K562 (cell line): ENCODE measurements around the gene NEK2. TPM values are rescaled to one million over a fixed set of nuclear protein-coding genes. Genes with fewer than 3 reads are reported as not detected.

Source experiments
- CEBPB ChIP-seq: fragments of 450-650 bp; IDR thresholded peaks from 2 replicates; pipeline ENCODE4 v1.6.1; 2016; ENCODE audit warnings: missing genetic modification characterization, missing compliant biosample characterization
- CHAMP1 ChIP-seq: fragments of 450-650 bp; IDR thresholded peaks from 2 replicates; pipeline ENCODE4 v1.6.1; 2016; ENCODE audit warnings: mild to moderate bottlenecking
- CREB3L1 ChIP-seq: fragments of 450-650 bp; IDR thresholded peaks from 2 replicates; pipeline ENCODE4 v1.6.1; 2014; ENCODE audit warnings: low read depth, mild to moderate bottlenecking, moderate library complexity, borderline replicate concordance
- CXXC5 ChIP-seq: fragments of 250-450 bp; sonication (Bioruptor Pico); IDR thresholded peaks from 2 replicates; pipeline ENCODE4 v1.8.0; 2022; ENCODE audit warnings: inconsistent platforms, mild to moderate bottlenecking, moderate library complexity
- EGR1 ChIP-seq: fragments of 450-650 bp; conservative IDR thresholded peaks from 2 replicates; pipeline ENCODE4 v1.6.1; 2017; ENCODE audit warnings: mild to moderate bottlenecking
- GATA2 ChIP-seq: sonication (generic); formaldehyde crosslinking; IDR thresholded peaks from 2 replicates; pipeline ENCODE4 v1.4.0; 2020; ENCODE audit warnings: mild to moderate bottlenecking, missing genetic modification reagents
- MCM2 ChIP-seq: fragments of 450-650 bp; IDR thresholded peaks from 2 replicates; pipeline ENCODE4 v1.6.1; 2017; ENCODE audit warnings: low read depth, mild to moderate bottlenecking
- MCM5 ChIP-seq: fragments of 450-650 bp; IDR thresholded peaks from 2 replicates; pipeline ENCODE4 v1.6.1; 2016; ENCODE audit warnings: low read depth
- POLR3G ChIP-seq: IDR thresholded peaks from 2 replicates; pipeline ENCODE4 v1.6.1; 2011; ENCODE audit not compliant: insufficient read length, insufficient replicate concordance; ENCODE audit errors: extremely low read depth
- RBM22 ChIP-seq: fragments of 200-400 bp; formaldehyde crosslinking; IDR thresholded peaks from 2 replicates; pipeline ENCODE4 v1.6.1; 2018; ENCODE audit warnings: low read length, low read depth; ENCODE audit not compliant: poor library complexity, severe bottlenecking
- RREB1 ChIP-seq: fragments of 250-450 bp; sonication (Bioruptor Pico); IDR thresholded peaks from 2 replicates; pipeline ENCODE4 v1.4.0; 2020
- TAF1 ChIP-seq: IDR thresholded peaks from 2 replicates; pipeline ENCODE4 v1.6.1; 2011; ENCODE audit warnings: mild to moderate bottlenecking, low read length, moderate library complexity; ENCODE audit not compliant: insufficient read depth, control insufficient read depth, severe bottlenecking; ENCODE audit errors: extremely low read depth
- TSC22D4 ChIP-seq: fragments of 450-650 bp; IDR thresholded peaks from 2 replicates; pipeline ENCODE4 v1.6.1; 2016; ENCODE audit warnings: missing genetic modification characterization, missing biosample characterization, control low read depth
- USF2 ChIP-seq: sonication (generic); formaldehyde crosslinking; IDR thresholded peaks from 2 replicates; pipeline ENCODE4 v1.5.0; 2020; ENCODE audit warnings: missing genetic modification reagents
- ZNF830 ChIP-seq: fragments of 250-450 bp; sonication (Bioruptor Pico); IDR thresholded peaks from 2 replicates; pipeline ENCODE4 v1.5.0; 2021; ENCODE audit warnings: mild to moderate bottlenecking
- polyA plus RNA-seq, 8 experiments: library from polyadenylated mRNA; depleted of rRNA in 4 of 8; stranded (reverse) in 5 of 8; unstranded in 3 of 8; fragments of >200 nt; fragmentation: Nextera tagmentation in 2 of 8; fragmentation: Illumina TruSeq in 1 of 8; extraction: Ambion mirVana in 2 of 8; extraction: Trizol in 1 of 8; gene quantifications; 2 replicates each; pipeline versions ENCODE4 v1.2.1 to v1.2.3, GENCODE V29; 2011 to 2014; ENCODE audit warnings: inconsistent platforms in 1 of 8, missing spikeins in 1 of 8
- total RNA-seq, 7 experiments: library from RNA; depleted of rRNA in 6 of 7; stranded (reverse); fragments of >200 nt in 6 of 7; fragmentation: Illumina TruSeq in 2 of 7; extraction: Trizol in 2 of 7; gene quantifications; 2 replicates each; pipeline versions ENCODE4 v1.2.1 to v1.2.3, GENCODE V29; 2011 to 2021; ENCODE audit warnings: low replicate concordance in 1 of 7

The NEK2 gene
- total and polyA plus RNA-seq, 9 of the 15 experiments (the other 6 are each of a cell fraction or from before 2014, with no cell fraction given) = 30.0 to 74.7 (median 66.4) TPM

- peak; percentile 89 for TF ChIP-seq CXXC5 (CRISPR knock-in tag)
- peak; percentile 86 for TF ChIP-seq EGR1
- TF ChIP-seq TSC22D4 (tag) = no peak
- no peak for TF ChIP-seq POLR3G
- no peak for TF ChIP-seq ZNF830 (CRISPR knock-in tag)
- TF ChIP-seq RREB1 (CRISPR knock-in tag) = peak; percentile 92
- TF ChIP-seq MCM2 = no peak
- TF ChIP-seq TAF1 = peak; percentile 51
- no peak for TF ChIP-seq CEBPB (tag)
- TF ChIP-seq MCM5 = no peak
- no peak for TF ChIP-seq RBM22
- TF ChIP-seq USF2 (CRISPR knock-in tag) = peak; percentile 90
- no peak for TF ChIP-seq CHAMP1
- TF ChIP-seq GATA2 (CRISPR knock-in tag) = peak; percentile 94
- peak; percentile 69; the same call in 1 of the 2 replicates for TF ChIP-seq CREB3L1
Measured at GRCh38 chr1:211630236-211631081, 45.0 kb downstream of the NEK2 start (continued).
